CD4-positive, alpha-beta T cell (primary cell): ENCODE measurements around the gene DCDC2. TPM values are rescaled to one million over a fixed set of nuclear protein-coding genes. Genes with fewer than 3 reads are reported as not detected.

Source experiments
- ATAC-seq: fragments of 200-7000 bp; cut with Tn5 transposase; one replicate; pipeline ENCODE4 v1.10.0; 2022; ENCODE audit warnings: mild to moderate bottlenecking; ENCODE audit not compliant: poor library complexity
- CTCF ChIA-PET: fragments of 350-600 bp; sonication (Branson Sonifier 250); formaldehyde crosslinking; loops from one replicate; lab custom pipeline; 2021; ENCODE audit warnings: antibody characterized with exemption, inconsistent platforms; lab: Charles Lee
- POLR2A ChIA-PET: fragments of 350-600 bp; sonication (Branson Sonifier 250); formaldehyde crosslinking; loops from one replicate; lab custom pipeline; 2021; ENCODE audit warnings: antibody characterized with exemption, inconsistent platforms; lab: Charles Lee
- DNase-seq, 14 experiments: peaks; one replicate each; pipeline ENCODE4 v3.0.0-alpha.2; 2013 to 2020; ENCODE audit warnings: mixed read lengths in 2 of 14
- H3K27ac ChIP-seq, 2 donors: one replicate each; pipeline versions ENCODE4 v1.5.1 to v1.7.0; 2013; ENCODE audit warnings: low read length in 2 of 2, low read depth in 1 of 2, mild to moderate bottlenecking in 1 of 2
- H3K27me3 ChIP-seq, 2 experiments: 1 replicate in 1 of 2; 2 replicates in 1 of 2; pipeline versions ENCODE4 v1.6.1 to v1.7.0; 2013; ENCODE audit warnings: low read length in 2 of 2, control low read depth in 1 of 2, mild to moderate bottlenecking in 1 of 2, moderate library complexity in 1 of 2; ENCODE audit not compliant: insufficient read depth in 2 of 2, control insufficient read depth in 1 of 2
- H3K36me3 ChIP-seq: one replicate; pipeline ENCODE4 v1.6.1; 2013; ENCODE audit warnings: low read length, control low read depth; ENCODE audit not compliant: insufficient read depth
- H3K4me1 ChIP-seq: one replicate; pipeline ENCODE4 v1.6.1; 2013; ENCODE audit warnings: low read length, control low read depth; ENCODE audit not compliant: insufficient read depth
- H3K4me3 ChIP-seq: one replicate; pipeline ENCODE4 v1.5.1; 2013; ENCODE audit warnings: mild to moderate bottlenecking, low read length, moderate library complexity
- H3K9me3 ChIP-seq, 2 experiments: 1 replicate in 1 of 2; 2 replicates in 1 of 2; pipeline versions ENCODE4 v1.6.1 to v1.7.0; 2013; ENCODE audit warnings: low read length in 2 of 2, mild to moderate bottlenecking in 2 of 2, control low read depth in 1 of 2, moderate library complexity in 1 of 2; ENCODE audit not compliant: control insufficient read depth in 1 of 2, insufficient read depth in 1 of 2
- H3K27ac Mint-ChIP-seq: one replicate; pipeline ENCODE4 v1.8.0; 2020; ENCODE audit warnings: mixed read lengths
- H3K27me3 Mint-ChIP-seq: one replicate; pipeline ENCODE4 v1.8.0; 2021; ENCODE audit warnings: mixed read lengths
- H3K36me3 Mint-ChIP-seq: one replicate; pipeline ENCODE4 v1.8.0; 2021; ENCODE audit warnings: low read depth, mixed read lengths
- H3K4me1 Mint-ChIP-seq: one replicate; pipeline ENCODE4 v1.8.0; 2021; ENCODE audit warnings: low read depth, mixed read lengths
- H3K4me3 Mint-ChIP-seq: one replicate; pipeline ENCODE4 v1.8.0; 2020; ENCODE audit warnings: mild to moderate bottlenecking, mixed read lengths
- H3K9me3 Mint-ChIP-seq: one replicate; pipeline ENCODE4 v1.8.0; 2020; ENCODE audit warnings: mixed read lengths
- intact Hi-C, 2 experiments: fragments of 100-400 bp; cut with DNase I in 1 of 2; cut with micrococcal nuclease in 1 of 2; formaldehyde crosslinking; loops; one replicate each; pipeline versions ENCODE4 v1.15.1 to v1.9.0; 2023 to 2025; cut with DNase I, micrococcal nuclease
- total RNA-seq, 174 experiments: library from RNA in 2 of 174; stranded (reverse) in 2 of 174; gene quantifications; one replicate each; pipeline ENCODE4 v1.2.3 and lab custom pipeline; 2021 to 2026
- TF ChIP-seq, protein P1 (sequence below): fragments of 200-600 bp; IDR thresholded peaks from one replicate; pipeline ENCODE4 v1.8.0; 2022; ENCODE audit warnings: antibody characterized with exemption, mild to moderate bottlenecking

Gene DCDC2
- total RNA-seq, 2 experiments from 2014 or later = 0.05 TPM; not detected in 1

DNA sequence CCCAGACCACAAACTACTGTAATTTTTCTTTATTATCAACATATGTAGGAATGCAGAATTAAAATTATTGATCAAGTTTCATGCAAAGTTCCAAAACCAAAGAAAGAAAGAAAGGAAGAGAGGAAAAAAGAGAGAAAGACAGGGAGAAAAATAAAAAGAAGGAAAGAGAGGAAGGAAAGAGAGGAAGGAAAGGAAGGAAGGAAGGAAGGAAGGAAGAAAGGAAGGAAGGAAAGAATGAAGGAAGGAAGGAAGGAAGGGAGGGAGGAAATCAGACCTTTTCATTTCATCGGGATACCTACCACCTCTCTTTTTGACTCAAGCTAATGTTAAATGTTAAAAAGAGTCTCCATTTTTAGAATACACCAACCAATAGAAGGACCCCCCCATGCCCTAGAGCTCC lies 31.9 kb downstream of the DCDC2 start:
- peaks cover 58% of the 10 kb centered on the region for H3K27me3 Mint-ChIP-seq
- H3K4me3 Mint-ChIP-seq = no peak overlapping the region
- ChIA-PET POLR2A (no interaction called here), CTCF (no interaction called here)
- H3K27ac Mint-ChIP-seq = no peak overlapping the region
- no peaks in the 10 kb centered on the region for H3K36me3 ChIP-seq
- H3K9me3 ChIP-seq = no peaks in the 10 kb centered on the region
- intact Hi-C loops = no loop called here
- no peaks in the 10 kb centered on the region for H3K36me3 Mint-ChIP-seq
- ATAC-seq (no peak), DNase-seq (no peak)
- TF ChIP-seq, protein P1, sequence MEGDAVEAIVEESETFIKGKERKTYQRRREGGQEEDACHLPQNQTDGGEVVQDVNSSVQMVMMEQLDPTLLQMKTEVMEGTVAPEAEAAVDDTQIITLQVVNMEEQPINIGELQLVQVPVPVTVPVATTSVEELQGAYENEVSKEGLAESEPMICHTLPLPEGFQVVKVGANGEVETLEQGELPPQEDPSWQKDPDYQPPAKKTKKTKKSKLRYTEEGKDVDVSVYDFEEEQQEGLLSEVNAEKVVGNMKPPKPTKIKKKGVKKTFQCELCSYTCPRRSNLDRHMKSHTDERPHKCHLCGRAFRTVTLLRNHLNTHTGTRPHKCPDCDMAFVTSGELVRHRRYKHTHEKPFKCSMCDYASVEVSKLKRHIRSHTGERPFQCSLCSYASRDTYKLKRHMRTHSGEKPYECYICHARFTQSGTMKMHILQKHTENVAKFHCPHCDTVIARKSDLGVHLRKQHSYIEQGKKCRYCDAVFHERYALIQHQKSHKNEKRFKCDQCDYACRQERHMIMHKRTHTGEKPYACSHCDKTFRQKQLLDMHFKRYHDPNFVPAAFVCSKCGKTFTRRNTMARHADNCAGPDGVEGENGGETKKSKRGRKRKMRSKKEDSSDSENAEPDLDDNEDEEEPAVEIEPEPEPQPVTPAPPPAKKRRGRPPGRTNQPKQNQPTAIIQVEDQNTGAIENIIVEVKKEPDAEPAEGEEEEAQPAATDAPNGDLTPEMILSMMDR = no peak
- no peak overlapping the region for H3K27ac ChIP-seq
- no peaks in the 10 kb centered on the region for H3K4me1 ChIP-seq
- no peak overlapping the region for H3K4me3 ChIP-seq
- no peaks in the 10 kb centered on the region for H3K9me3 Mint-ChIP-seq
- H3K27me3 ChIP-seq = peaks cover 2 to 9% of the 10 kb centered on the region in 2 experiments
- no peaks in the 10 kb centered on the region for H3K4me1 Mint-ChIP-seq

DNA sequence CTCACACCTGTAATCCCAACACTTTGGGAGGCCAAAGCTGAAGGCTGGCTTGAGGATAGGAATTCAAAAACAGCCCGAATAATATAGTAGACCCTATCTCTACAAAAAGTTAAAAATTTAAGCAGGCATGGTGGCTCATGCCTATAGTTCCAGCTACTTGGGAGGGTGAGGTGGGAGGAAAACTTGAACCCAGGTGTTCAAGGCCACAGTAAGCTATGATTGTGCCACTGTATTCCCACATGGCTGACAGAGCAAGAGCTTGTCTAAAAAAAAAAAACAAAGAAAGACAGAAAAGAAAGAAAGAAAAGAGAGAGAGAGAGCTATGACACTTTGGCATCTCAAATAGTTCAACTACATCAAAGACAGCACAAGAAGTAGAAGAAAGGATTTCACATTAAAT lies 33.2 kb downstream of the DCDC2 start:
- no peak overlapping the region for H3K27ac ChIP-seq
- H3K9me3 ChIP-seq = no peaks in the 10 kb centered on the region
- H3K36me3 ChIP-seq = no peaks in the 10 kb centered on the region
- no peak overlapping the region for H3K4me3 Mint-ChIP-seq
- peaks cover 2 to 9% of the 10 kb centered on the region in 2 experiments for H3K27me3 ChIP-seq
- no peaks in the 10 kb centered on the region for H3K9me3 Mint-ChIP-seq
- peaks cover 60% of the 10 kb centered on the region for H3K27me3 Mint-ChIP-seq
- ATAC-seq (no peak), DNase-seq (no peak)
- ChIA-PET CTCF (interaction anchor here (1.1 kb wide), 1 partner anchor 78 kb away, joined by 3 read pairs; no protein-coding TSS in a partner anchor), POLR2A (no interaction called here)
- no peaks in the 10 kb centered on the region for H3K4me1 Mint-ChIP-seq
- no peaks in the 10 kb centered on the region for H3K36me3 Mint-ChIP-seq
- intact Hi-C loops = no loop called here
- no peak overlapping the region for H3K27ac Mint-ChIP-seq
- TF ChIP-seq, protein P1 = no peak
- no peak overlapping the region for H3K4me3 ChIP-seq
- H3K4me1 ChIP-seq = no peaks in the 10 kb centered on the region

DNA sequence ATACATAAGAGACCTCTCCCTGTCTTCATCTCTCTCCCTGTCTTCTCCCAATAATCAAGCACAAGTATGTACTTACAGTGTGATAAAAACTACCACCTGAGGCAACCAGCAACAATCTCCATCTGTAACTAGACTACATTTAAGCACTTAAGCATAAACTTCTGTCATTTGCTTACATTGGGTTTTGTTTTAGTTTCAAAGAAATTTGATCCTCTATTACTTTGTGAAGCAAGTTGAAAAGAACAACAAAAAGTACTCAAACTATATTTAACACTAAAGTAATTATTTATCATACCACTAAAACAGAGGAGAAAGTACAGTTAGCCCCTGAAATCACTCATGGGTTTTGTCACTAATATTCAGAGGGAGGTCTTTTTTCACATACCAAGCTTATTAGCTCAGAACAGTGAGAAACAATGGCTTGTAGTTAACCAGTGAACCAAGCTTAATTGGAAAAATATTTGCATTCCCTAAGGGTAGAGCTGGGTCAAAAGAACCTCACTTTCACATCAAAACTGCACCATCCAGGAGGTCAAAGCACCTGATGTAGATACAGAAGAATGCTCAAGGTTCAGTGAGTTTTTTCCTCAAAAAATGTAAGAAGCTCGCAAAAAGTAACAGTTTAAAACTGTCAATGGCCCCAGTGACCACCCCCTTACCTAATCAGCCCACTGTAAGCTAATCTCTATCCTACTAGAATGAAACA lies 34.1 kb downstream of the DCDC2 start:
- DNase-seq (no peak), ATAC-seq (no peak)
- peaks cover 2 to 9% of the 10 kb centered on the region in 2 experiments for H3K27me3 ChIP-seq
- H3K9me3 ChIP-seq = no peaks in the 10 kb centered on the region
- TF ChIP-seq, protein P1 = no peak
- intact Hi-C loops = no loop called here
- Mint-ChIP-seq H3K4me1 (no peaks in the 10 kb centered on the region), H3K27ac (no peak overlapping the region), H3K4me3 (no peak overlapping the region), H3K36me3 (no peaks in the 10 kb centered on the region), H3K9me3 (no peaks in the 10 kb centered on the region), H3K27me3 (peaks cover 56% of the 10 kb centered on the region)
- H3K27ac ChIP-seq = no peak overlapping the region
- H3K36me3 ChIP-seq = no peaks in the 10 kb centered on the region
- ChIA-PET POLR2A (no interaction called here), CTCF (interaction anchor here (1.1 kb wide), 1 partner anchor 77 kb away, joined by 3 read pairs; no protein-coding TSS in a partner anchor)
- no peaks in the 10 kb centered on the region for H3K4me1 ChIP-seq
- no peak overlapping the region for H3K4me3 ChIP-seq
